GM12891 (cell line): ENCODE results near the gene XDH.

ENCODE experiments used
- POLR2AphosphoS5 ChIP-seq: IDR thresholded peaks from 2 replicates; pipeline ENCODE4 v1.6.1; 2011; ENCODE audit warnings: low read depth, low read length, control low read depth
- TAF1 ChIP-seq: IDR thresholded peaks from 2 replicates; pipeline ENCODE4 v1.6.1; 2011; ENCODE audit warnings: low read depth, low read length, control low read depth

- no peak for TF ChIP-seq TAF1
- TF ChIP-seq POLR2AphosphoS5: no peak
These were observed 64.9 kb downstream of the XDH start for GRCh38 chr2:31349684-31350083.
